Endothelial cell (in vitro differentiated cells): ENCODE measurements around the gene ITLN2. TPM values are rescaled to one million over a fixed set of nuclear protein-coding genes. Genes with fewer than 3 reads are reported as not detected.
"Not testable (repeated sequence)": the region's sequence is repeated elsewhere in the genome, so short reads cannot be mapped to it uniquely, and the experiment has no call there.

Experiments
- DNase-seq: peaks from one replicate; pipeline ENCODE4 v3.0.0; 2021; ENCODE audit warnings: low spot score
- H3K27ac Mint-ChIP-seq: one replicate; pipeline ENCODE4 v1.8.0; 2021; ENCODE audit warnings: mixed read lengths, inconsistent platforms; ENCODE audit not compliant: unreplicated experiment
- H3K27me3 Mint-ChIP-seq: one replicate; pipeline ENCODE4 v1.8.0; 2021; ENCODE audit warnings: mild to moderate bottlenecking, moderate library complexity, mixed read lengths, inconsistent platforms; ENCODE audit not compliant: unreplicated experiment
- H3K36me3 Mint-ChIP-seq: one replicate; pipeline ENCODE4 v1.8.0; 2021; ENCODE audit warnings: mild to moderate bottlenecking, low read depth, mixed read lengths, inconsistent platforms; ENCODE audit not compliant: unreplicated experiment
- H3K4me1 Mint-ChIP-seq: one replicate; pipeline ENCODE4 v1.8.0; 2021; ENCODE audit warnings: mild to moderate bottlenecking, mixed read lengths, inconsistent platforms; ENCODE audit not compliant: unreplicated experiment
- H3K4me3 Mint-ChIP-seq: one replicate; pipeline ENCODE4 v1.8.0; 2021; ENCODE audit warnings: mild to moderate bottlenecking, mixed read lengths, inconsistent platforms; ENCODE audit not compliant: unreplicated experiment
- H3K9me3 Mint-ChIP-seq: one replicate; pipeline ENCODE4 v1.8.0; 2021; ENCODE audit warnings: mixed read lengths, inconsistent platforms; ENCODE audit not compliant: unreplicated experiment
- total RNA-seq: library from RNA; stranded (reverse); fragmentation: NEBNext Ultra II Directional; extraction: Animal tissue kit (Norgen Biotek cat#: 25700); gene quantifications from one replicate; pipeline ENCODE4 v1.2.1, GENCODE V29; 2021; ENCODE audit not compliant: unreplicated experiment
- TF ChIP-seq, protein P1 (sequence below): fragments of 200-600 bp; sonication (generic); IDR thresholded peaks from one replicate; pipeline ENCODE4 v1.5.0; 2021; ENCODE audit warnings: antibody characterized with exemption; ENCODE audit not compliant: unreplicated experiment

Gene ITLN2
- total RNA-seq, 1 donor from 2014 or later: 118 TPM

- Mint-ChIP-seq H3K4me1 (peaks cover 12% of the 10 kb centered on the region), H3K27me3 (no peaks in the 10 kb centered on the region), H3K36me3 (no peaks in the 10 kb centered on the region), H3K4me3 (no peak overlapping the region), H3K27ac (no peak overlapping the region), H3K9me3 (no peaks in the 10 kb centered on the region)
- DNase-seq: no peak
- TF ChIP-seq, protein P1, sequence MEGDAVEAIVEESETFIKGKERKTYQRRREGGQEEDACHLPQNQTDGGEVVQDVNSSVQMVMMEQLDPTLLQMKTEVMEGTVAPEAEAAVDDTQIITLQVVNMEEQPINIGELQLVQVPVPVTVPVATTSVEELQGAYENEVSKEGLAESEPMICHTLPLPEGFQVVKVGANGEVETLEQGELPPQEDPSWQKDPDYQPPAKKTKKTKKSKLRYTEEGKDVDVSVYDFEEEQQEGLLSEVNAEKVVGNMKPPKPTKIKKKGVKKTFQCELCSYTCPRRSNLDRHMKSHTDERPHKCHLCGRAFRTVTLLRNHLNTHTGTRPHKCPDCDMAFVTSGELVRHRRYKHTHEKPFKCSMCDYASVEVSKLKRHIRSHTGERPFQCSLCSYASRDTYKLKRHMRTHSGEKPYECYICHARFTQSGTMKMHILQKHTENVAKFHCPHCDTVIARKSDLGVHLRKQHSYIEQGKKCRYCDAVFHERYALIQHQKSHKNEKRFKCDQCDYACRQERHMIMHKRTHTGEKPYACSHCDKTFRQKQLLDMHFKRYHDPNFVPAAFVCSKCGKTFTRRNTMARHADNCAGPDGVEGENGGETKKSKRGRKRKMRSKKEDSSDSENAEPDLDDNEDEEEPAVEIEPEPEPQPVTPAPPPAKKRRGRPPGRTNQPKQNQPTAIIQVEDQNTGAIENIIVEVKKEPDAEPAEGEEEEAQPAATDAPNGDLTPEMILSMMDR: no peak
Observed at GRCh38 chr1:160904783-160905616, 49.6 kb downstream of the ITLN2 start.

DNA sequence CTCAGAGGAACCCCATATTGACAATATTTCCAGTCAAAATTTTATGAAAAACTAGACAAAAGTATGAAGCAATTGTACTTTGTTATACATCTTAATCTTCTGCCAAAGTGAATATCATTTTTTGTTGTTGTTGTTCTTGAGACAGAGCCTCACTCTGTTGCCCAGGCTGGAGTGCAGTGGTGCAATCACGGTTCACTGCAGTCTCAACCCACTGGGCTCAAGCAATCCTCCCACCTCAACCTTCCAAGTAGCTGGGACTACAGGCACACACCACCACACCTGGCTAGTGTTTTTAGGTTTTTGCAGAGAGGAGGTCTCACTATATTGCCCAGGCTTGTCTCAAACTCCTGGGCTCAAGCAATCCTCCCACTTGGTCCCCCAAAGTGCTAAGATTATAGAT lies 52.4 kb downstream of the ITLN2 start:
- H3K27ac Mint-ChIP-seq, H3K9me3 Mint-ChIP-seq, DNase-seq, H3K4me3 Mint-ChIP-seq, H3K27me3 Mint-ChIP-seq, H3K36me3 Mint-ChIP-seq: not testable (repeated sequence)
- H3K4me1 Mint-ChIP-seq: peaks cover 21% of the 10 kb centered on the region

DNA sequence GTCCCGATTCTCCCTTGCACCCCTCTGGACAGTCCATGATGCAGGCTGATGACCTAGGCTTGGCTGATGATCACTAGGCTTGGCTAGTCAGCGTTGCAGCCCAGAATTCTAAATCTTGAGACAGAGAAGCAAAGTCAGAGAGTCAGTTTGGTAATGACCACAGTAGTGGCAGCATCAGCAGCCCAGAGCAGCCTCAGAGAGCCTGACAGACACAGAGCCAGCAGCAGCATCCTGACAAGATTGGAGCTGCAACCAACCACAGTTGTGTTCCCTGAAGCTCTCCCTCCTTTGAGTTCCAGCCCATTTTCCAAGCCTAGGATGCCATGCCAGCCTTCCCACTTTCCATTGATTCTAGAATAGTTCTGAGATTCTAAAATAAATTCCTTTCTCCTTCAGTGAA lies 52.8 kb downstream of the ITLN2 start:
- TF ChIP-seq, protein P1: no peak
- H3K27ac Mint-ChIP-seq: no peak overlapping the region
- DNase-seq: no peak
- peaks cover 24% of the 10 kb centered on the region for H3K4me1 Mint-ChIP-seq
- no peak overlapping the region for H3K4me3 Mint-ChIP-seq
- H3K9me3 Mint-ChIP-seq: no peaks in the 10 kb centered on the region
- no peaks in the 10 kb centered on the region for H3K27me3 Mint-ChIP-seq
- H3K36me3 Mint-ChIP-seq: no peaks in the 10 kb centered on the region

GRCh38 chr1:160900683-160901082 lies 53.9 kb downstream of the ITLN2 start:
- not testable (repeated sequence) for H3K4me3 Mint-ChIP-seq, DNase-seq

More at GRCh38 chr1:160900683-160901082, 53.9 kb downstream of the ITLN2 start:
- H3K27ac Mint-ChIP-seq, H3K36me3 Mint-ChIP-seq, H3K9me3 Mint-ChIP-seq, H3K27me3 Mint-ChIP-seq: not testable (repeated sequence)
- H3K4me1 Mint-ChIP-seq: peaks cover 25% of the 10 kb centered on the region

Other genes with a start within 250 kb of the ITLN2 start
- gene CD48, start 243.0 kb downstream of the ITLN2 start, total RNA-seq: not detected
- gene SLAMF7, start 215.6 kb downstream of the ITLN2 start, total RNA-seq: 0.56 TPM
- gene LY9, start 158.6 kb downstream of the ITLN2 start, total RNA-seq: not detected
- gene CD244, start 91.9 kb downstream of the ITLN2 start, total RNA-seq: 0.31 TPM
- gene ITLN1, start 69.6 kb downstream of the ITLN2 start, total RNA-seq: not detected
- 361 TPM for gene F11R, start 66.3 kb upstream of the ITLN2 start, total RNA-seq
- gene TSTD1, start 84.2 kb upstream of the ITLN2 start, total RNA-seq: 14.2 TPM
- 121 TPM for gene USF1, start 91.2 kb upstream of the ITLN2 start, total RNA-seq
- gene ARHGAP30, start 115.1 kb upstream of the ITLN2 start, total RNA-seq: 0.23 TPM
- gene NECTIN4, start 134.7 kb upstream of the ITLN2 start, total RNA-seq: 0.13 TPM
- 7.3 TPM for gene KLHDC9, start 143.6 kb upstream of the ITLN2 start, total RNA-seq
- gene PFDN2, start 163.2 kb upstream of the ITLN2 start, total RNA-seq: 73.8 TPM
- gene NIT1, start 163.3 kb upstream of the ITLN2 start, total RNA-seq: 20.5 TPM
- gene DEDD, start 177.9 kb upstream of the ITLN2 start, total RNA-seq: 133 TPM
- 124 TPM for gene UFC1, start 199.2 kb upstream of the ITLN2 start, total RNA-seq
- 22.2 TPM for gene USP21, start 204.7 kb upstream of the ITLN2 start, total RNA-seq
- gene PPOX, start 211.6 kb upstream of the ITLN2 start, total RNA-seq: 39.0 TPM
- 44.0 TPM for gene B4GALT3, start 222.7 kb upstream of the ITLN2 start, total RNA-seq
- 56.8 TPM for gene ADAMTS4, start 244.2 kb upstream of the ITLN2 start, total RNA-seq
- 93.1 TPM for gene NDUFS2, start 247.6 kb upstream of the ITLN2 start, total RNA-seq